HG02970 (cell line): ENCODE data around the gene GOLIM4.

Experiments
- ATAC-seq: cut with Tn5 transposase; IDR thresholded peaks from one replicate; pipeline ENCODE4 v1.9.1; 2021; ENCODE audit warnings: mild to moderate bottlenecking, moderate library complexity, moderate number of reproducible peaks; ENCODE audit not compliant: unreplicated experiment, low FRiP score

Gene GOLIM4

DNA sequence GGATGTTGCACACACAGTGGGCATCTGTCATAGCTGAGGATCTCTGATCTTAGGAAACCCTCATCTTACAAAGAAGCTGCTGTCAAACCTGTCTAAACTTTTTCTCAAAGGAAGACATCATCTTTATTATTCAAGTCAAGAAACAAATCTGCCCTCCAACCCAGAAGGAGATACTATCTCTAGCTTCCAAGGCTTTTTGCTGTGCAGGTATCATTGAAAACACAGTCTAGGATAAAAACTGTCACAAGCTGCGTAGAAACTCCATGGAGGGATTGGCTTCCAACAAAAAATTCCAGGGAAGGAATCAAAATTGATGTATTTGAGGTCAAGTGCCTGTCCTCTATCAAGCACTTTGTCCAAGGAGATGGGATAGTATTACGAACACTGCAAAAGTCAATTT lies 89.1 kb downstream of the GOLIM4 start:
- no peak for ATAC-seq

DNA sequence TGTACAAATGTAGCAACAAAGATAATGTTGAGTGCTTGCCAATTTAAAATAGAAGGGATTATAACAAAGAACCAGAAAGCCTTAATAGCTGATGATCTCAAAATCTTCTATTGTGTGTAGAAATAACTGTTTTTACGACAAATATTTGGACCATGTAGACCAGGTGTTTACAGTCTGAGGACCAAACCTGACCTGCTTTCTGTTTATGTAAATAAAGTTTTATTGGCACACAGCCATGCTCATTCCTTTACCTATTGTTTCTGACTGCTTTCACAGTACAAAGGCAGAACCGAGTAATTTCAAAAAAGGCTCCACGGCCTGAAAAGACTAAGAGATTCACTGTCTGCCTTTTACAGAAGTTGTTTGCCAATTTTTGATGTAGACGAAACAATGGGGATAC lies 91.8 kb downstream of the GOLIM4 start:
- no peak for ATAC-seq

DNA sequence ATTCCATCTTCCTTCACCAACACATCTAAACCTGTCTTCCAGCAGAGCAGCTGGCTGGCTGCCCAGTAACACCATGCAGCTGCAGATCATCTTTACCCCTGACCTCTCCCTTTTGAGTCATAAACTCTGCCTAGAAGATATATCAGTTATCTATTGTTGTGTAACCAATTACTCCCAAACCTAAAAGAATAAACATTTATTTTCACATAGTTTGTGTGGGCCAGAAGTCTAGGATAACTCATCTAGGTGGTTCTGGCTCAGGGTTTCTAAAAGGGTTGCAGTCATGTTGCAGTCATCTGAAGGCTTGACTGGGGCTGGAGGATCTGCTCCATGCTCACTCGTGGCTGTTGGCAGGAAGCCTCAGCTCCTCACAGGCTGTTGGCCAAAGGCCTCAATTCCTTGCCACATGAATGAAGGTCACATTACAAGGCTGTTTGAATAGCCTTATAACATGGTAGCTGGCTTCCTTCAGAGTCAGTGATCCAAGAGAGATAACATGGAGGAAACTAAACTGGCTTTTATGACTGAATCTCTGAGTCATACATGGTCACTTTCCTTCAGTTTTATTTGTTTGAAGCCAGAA lies 92.8 kb downstream of the GOLIM4 start:
- ATAC-seq, result no peak

DNA sequence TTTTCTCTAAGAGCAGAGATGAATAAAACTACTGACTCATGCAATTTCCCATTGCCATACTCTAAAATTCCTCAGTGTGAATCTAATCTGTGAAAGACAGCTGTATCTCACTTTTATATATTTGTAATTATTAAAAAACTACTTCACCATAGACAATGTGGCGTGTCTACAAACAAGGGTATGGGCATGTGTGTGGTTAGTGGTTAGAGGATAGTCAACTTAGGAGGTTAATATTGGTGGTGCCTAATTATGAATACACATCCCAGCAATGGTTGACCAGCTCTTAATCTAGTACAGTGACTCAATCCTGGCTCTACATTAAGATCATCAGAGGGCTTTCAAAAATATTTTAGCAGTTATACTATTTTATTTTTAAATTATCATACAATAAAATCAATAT lies 94.5 kb downstream of the GOLIM4 start:
- ATAC-seq, result no peak

DNA sequence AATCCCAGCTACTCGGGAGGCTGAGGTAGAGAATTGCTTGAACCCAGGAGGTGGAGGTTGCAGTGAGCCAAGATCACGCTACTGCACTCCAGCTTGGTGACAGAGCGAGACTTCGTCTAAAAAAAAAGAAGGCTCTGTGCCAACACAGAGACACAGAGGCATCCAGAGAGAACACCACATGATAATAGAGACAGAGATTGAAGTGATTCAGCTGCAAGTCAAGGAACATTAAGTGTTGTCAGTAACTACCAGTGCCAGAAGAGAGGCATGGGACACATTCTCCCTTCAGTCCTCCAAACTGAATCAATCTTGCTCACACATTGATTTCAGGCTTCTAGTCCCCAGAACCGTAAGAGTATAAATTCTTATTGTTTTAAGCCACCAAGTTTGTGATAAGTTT lies 97.5 kb downstream of the GOLIM4 start:
- ATAC-seq, result no peak

DNA sequence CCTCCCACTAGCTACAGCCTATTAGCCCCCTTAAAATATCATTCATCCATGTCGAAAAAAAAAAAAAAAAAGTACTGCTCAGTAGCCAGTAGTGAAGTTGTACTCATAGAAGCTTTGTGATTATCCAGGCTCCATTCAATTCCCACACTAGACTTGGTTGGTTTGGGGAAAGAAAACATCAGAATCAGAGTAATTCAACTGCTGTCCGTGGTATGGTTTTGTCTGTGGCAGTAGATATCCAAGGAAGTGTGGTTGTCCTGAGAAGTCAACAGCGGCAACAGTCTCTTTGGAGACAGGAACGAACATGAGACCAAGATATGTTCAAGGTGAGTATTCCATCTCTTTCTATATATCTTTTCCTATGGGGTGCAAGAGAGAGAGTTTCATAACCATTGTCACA lies 99.2 kb downstream of the GOLIM4 start:
- ATAC-seq, result no peak

DNA sequence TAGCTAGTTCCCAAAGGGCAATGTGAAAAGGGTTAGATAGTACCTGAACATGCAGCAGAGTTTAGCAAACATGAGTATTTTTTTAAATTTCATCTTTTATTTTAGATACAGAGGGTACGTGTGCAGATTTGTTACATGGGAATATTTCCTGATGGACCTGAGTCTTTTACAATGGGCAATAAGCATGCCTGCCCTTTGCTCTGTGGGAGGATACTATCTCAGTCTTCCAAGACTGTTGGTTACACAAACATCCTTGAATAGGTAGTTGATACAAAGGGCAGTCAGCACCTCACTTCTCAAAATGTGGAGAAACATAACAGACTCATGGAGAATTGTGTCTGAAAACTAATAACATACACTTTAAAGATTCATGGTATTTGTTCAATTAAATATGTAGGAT lies 103.3 kb downstream of the GOLIM4 start:
- no peak for ATAC-seq

DNA sequence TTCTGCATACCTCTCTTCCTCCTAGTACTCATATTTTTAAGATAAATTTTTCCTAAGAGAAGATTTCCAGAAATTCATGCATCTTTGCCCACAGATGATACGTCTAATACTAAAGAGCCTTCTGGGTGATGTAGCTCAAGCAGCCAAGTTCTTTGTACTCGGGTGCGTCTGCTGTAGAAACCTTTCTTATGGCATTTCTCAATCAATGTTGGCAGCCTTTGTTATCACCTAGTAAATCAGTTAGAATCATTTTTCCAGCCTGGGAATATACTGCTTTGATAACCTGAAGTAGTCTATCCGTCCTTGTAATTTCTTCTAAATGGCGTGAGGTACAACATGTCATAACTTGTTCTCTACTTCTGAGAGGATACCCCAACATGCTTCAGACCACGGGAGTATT lies 104.5 kb downstream of the GOLIM4 start:
- no peak for ATAC-seq

DNA sequence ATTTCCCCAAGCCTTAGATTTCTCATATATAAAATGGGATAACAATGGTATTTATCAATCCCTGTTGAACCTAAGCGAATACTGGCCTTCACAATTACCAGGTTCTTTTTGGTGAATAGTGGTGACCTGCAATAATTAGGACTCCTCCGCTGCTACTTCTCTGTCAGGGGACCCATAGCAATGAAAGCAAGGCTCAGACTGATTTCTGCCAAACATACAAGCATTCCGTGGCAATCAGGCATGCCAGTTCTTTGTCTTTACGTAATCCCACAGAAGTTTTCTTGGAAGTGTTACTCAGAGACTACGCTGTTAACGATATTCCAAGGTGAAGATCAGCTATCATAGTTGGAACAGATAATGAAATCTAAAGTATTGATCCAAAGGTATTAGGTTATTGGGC lies 105.7 kb downstream of the GOLIM4 start:
- ATAC-seq, result no peak

DNA sequence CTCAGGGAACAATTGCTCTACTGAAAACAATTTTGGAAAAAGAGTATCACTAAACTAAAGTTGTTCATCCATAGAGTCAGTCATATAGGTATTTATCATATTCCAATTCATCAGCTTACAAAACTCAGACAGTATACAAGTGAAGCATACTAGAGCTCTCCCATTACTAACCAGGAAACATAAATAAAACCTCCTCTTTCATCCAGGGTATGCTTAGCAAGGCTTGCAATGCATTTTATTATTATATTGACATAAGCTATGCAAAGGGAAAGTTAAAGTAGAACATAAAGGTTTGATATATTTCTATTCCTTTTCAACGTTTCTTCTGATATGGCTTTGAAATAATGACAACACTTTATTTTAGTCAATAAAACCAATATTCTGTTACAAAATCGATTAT lies 106.7 kb downstream of the GOLIM4 start:
- no peak for ATAC-seq

DNA sequence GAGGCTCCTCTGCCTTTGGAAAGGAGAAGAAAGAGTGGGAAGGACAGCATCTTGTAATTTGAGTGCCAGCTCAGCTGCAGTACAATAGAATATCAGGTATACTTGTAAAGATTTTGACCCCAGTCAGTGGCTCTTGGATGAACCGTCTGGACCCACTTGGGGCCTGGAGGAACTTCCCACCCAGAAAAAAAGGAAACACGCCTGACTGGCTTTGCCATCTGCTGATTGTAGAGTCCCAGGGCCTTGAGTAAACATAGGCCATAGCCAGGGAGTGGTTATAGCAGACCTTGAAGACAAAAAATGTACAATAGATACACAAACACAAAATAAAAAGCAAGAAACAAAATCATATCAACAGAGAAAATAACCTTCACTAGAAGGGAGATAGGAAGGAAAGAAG lies 112.1 kb downstream of the GOLIM4 start:
- no peak for ATAC-seq

DNA sequence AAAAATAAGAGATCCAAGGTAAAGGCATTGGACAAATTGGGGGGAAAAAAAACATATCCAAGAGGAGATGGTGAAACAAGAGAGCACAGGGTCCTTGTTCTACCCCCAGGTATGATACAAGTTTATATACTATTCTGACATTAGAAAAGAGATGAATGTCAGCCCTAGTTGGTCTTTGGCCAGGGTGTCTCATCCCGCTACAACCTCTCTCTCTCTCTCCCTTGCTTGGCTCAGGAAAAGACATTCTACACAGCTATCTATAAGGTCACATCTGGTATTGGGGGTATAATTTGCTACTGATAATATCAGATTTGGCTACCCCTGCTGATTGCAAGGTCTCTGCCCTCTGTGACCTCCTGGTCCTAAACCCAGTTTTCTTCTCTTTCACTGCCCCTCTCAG lies 117.2 kb downstream of the GOLIM4 start:
- no peak for ATAC-seq

DNA sequence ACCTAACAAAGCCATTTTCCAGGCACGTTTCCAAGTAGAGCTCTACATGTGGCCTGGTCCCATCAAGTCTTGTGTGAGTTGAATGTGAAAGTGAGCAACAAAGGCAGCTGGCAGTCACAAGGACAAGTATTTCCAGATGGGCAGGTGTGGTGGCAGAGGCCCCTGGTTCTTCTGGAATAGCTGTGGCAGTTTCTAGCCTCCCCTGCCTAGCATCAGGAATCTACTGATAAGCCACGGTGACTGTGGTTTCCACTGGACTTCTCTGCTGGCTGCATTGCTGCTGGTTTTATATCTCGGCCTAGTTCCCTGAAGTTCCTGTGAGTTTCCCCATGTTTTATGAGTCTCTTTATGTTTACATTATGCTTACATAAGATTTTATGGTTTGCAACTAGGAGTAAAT lies 117.7 kb downstream of the GOLIM4 start:
- no peak for ATAC-seq

DNA sequence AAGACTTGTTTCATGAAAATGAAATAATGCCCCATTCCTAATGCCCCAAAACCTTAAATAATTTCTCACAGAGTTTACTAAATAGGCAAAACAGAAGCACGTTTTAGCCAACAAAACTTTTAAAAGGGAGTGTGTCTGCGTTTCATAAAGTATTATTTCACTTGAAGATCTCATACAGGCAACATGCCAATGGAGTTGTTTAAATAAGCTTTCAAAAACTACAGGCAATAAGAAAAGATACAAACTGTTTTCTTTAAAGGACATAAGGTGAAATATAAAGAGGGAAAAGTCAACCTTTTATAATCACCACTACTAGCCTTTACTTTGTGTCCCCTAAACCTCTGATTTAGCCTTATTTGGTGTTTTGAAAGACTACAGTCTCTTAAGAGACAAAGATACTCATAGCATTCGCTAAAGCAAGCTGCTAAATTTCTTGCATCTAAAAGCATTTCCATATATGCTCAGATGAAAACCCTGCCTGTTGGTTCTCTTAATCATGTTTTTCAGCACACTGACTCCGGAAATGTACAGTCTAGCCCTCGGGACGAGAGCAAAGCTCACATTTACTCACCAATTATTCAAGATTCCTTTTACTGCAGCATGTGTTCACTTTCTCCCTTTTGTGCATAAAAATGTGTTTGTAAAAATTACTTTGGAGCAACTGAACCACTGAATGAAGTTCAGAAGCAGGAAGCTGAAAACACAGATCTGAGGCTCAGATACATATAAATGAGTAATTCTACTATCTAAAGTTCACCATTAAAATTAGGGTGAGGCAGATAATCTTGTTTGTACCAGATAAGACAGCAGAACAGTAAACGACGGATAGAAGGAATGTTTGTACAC lies 119.0 kb downstream of the GOLIM4 start:
- no peak for ATAC-seq

DNA sequence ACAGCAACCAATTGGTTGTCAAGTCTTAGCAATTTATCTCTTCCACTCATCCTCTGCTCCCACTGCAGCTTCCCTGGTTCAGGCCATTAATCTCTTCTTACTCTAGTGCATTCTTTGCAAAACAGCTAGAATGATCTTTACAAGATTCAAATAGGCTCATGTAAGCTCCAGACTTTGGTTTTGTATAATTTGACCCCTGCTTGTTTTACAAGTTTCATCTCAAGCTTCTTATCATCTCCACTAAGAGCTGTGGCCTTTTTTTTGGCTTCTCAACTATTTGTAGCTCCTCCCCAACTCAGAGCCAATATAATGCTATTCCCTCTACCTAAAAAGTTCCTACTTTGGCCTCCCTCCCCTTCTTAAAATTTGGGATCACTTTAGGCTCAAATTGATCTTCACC lies 121.8 kb downstream of the GOLIM4 start:
- no peak for ATAC-seq

DNA sequence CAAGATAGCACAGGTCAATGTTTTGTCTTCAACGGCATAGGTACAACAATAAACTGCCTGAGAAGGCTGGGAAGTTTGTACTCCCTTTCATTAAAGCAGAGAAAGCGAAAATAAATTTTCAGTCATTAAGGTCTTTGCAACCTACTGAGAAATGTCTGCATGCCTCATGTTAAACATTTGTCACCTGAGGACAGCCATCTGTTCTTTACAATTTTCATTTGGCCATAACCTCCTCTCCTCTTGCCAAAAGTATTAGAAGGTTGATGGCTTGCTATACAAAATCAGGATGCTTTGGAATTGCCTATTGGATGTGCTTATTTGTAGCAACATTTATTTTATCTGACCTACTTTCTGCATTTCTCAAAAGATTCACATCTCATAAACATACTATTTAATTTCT lies 122.7 kb downstream of the GOLIM4 start:
- no peak for ATAC-seq

DNA sequence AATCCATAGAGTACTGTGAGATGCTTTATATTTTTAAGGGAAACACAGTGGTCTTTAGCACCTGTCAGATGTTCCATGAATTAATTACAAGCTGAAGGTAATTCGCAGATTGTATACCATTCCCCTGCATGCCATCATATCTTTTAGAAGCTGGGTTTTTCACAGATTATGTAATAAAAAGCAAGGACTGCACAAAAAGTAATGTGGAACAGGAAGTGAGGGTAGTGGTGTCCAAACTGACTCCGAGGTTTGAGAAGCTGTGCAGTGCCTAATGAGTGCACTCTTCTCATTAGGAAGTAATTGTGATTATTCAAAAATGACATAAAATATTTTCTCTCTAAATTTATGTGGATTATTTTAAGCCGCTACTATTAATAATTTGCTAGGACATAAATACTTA lies 123.2 kb downstream of the GOLIM4 start:
- no peak for ATAC-seq

DNA sequence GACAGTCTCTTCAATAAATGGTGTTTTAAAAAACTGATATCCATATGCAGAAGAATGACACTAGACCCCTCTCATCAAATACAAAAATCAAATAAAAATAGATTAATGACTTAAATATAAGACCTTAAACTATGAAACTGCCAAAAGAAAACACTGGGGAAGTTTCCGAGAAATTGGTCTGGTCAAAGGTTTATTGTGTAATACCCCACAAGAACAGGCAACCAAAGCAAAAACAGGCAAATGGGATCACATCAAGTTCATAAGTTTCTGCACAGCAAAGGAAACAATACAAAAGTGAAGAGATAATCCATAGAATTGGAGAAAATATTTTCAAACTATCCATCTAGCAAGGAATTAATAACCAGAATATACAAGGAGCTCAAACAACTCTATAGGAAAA lies 126.2 kb downstream of the GOLIM4 start:
- no peak for ATAC-seq

DNA sequence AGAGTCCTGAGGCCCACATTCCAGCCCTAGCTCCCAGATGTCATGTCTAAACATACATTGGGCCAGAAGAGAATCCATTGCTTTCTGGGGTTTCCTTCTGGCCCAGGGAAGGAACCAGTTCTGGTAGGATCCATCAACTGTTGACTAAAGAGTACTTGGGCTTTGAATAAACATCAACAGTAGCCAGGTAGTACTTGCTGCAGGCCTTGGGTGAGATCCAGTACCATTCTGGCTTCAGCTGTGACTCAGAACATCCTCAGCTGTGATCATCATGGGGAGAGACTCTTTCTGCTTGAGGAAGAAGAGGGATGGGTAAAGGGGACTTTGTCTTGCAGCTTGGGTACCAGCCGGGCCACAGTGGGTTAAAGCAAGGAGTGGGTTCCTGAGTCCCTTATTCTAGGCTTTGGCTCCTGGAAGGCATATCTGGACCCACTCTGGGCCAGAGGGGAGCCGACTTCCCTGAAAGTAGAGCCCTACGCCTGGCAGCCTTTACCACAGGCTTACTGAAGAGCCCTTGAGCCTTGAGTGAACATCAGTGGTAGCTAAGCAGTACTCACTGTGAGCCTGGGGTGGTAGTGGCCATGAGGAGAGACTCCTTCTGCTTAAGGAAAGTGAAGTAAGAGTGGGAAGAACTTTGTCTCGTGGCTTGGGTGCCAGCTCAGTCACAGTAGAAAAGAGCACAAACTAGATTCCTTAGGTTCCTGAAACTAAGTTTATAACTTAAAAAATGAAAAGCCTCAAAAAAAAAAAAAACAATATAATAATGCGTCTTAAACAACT lies 128.3 kb downstream of the GOLIM4 start:
- no peak for ATAC-seq
